Measurements from ENCODE around the gene NUP62. TPM values are rescaled to one million over a fixed set of nuclear protein-coding genes. Genes with fewer than 3 reads are reported as not detected.

Gene NUP62
- total RNA-seq, 3 donors from 2014 or later: 30.9 to 41.0 (median 36.4) TPM

DNA sequence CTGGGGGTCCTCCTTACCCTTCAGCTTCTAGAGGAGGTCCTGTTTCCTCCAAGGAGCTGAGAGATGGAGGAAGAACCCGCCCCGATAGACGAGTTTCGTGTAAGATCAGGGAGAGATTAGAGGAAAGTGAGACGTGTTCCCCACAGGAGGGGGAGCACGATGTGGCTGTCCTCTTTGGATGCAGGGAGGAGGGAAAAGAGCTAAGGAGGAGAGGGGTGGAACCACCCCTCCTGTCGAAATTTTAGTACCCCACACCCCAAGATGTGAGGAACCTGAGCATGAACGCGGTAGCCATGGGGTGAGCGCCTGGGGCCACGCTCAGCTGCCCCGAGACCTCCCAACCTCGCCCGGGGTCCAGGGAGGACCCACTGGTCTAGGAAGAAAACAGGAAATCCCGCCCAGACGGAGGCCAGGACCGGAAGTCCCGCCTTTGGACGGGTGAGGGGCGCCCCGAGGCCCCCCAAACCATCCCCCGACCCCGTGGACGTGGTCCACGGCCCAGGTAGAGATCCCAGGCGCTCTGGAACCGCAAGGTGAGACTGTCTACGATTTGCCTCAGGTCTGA lies 53.4 kb downstream of the NUP62 start:
- DNase-seq (ENCODE audit: low spot score in 2 of 2): no peak
- Histone ChIP-seq H3K4me3 (peak overlapping the region; percentile 82 to 92 (median 88)), H3K36me3 (no peaks in the 10 kb centered on the region), H3K27ac (peak overlapping the region; percentile 99 to 100), H3K27me3 (no peaks in the 10 kb centered on the region), H3K9me3 (no peaks in the 10 kb centered on the region), H3K4me1 (peaks cover 4 to 7% of the 10 kb centered on the region in 2 donors)
- TF ChIP-seq, protein P1, sequence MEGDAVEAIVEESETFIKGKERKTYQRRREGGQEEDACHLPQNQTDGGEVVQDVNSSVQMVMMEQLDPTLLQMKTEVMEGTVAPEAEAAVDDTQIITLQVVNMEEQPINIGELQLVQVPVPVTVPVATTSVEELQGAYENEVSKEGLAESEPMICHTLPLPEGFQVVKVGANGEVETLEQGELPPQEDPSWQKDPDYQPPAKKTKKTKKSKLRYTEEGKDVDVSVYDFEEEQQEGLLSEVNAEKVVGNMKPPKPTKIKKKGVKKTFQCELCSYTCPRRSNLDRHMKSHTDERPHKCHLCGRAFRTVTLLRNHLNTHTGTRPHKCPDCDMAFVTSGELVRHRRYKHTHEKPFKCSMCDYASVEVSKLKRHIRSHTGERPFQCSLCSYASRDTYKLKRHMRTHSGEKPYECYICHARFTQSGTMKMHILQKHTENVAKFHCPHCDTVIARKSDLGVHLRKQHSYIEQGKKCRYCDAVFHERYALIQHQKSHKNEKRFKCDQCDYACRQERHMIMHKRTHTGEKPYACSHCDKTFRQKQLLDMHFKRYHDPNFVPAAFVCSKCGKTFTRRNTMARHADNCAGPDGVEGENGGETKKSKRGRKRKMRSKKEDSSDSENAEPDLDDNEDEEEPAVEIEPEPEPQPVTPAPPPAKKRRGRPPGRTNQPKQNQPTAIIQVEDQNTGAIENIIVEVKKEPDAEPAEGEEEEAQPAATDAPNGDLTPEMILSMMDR (IDR thresholded peaks at IDR 0.05): no peak
- TF ChIP-seq POLR2AphosphoS5 (IDR thresholded peaks at IDR 0.05) (no peak), POLR2A (IDR thresholded peaks at IDR 0.05) (no peak)
- intact Hi-C loops (cut with DNase I; ENCODE audit: low total_unique reads): no loop called here

GRCh38 chr19:49875177-49875576 lies 54.1 kb downstream of the NUP62 start:
- intact Hi-C loops (cut with DNase I; ENCODE audit: low total_unique reads): no loop called here

GRCh38 chr19:49874503-49875157 lies 54.7 kb downstream of the NUP62 start:
- no peaks in the 10 kb centered on the region for H3K36me3 ChIP-seq
- H3K27ac ChIP-seq: peak overlapping the region in 1 of 2 donors; percentile 100
- intact Hi-C loops (cut with DNase I; ENCODE audit: low total_unique reads): no loop called here

More at GRCh38 chr19:49875177-49875576, 54.1 kb downstream of the NUP62 start:
- DNase-seq (ENCODE audit: low spot score in 2 of 2): no peak
- Histone ChIP-seq H3K9me3 (no peaks in the 10 kb centered on the region), H3K27me3 (no peaks in the 10 kb centered on the region), H3K27ac (peak overlapping the region; percentile 99 to 100), H3K4me1 (peaks cover 4 to 7% of the 10 kb centered on the region in 2 donors), H3K4me3 (peak overlapping the region; percentile 82 to 92 (median 88)), H3K36me3 (no peaks in the 10 kb centered on the region)
- TF ChIP-seq POLR2AphosphoS5 (IDR thresholded peaks at IDR 0.05): no peak
- TF ChIP-seq, protein P1 (IDR thresholded peaks at IDR 0.05): no peak
- TF ChIP-seq POLR2A (IDR thresholded peaks at IDR 0.05): no peak

DNA sequence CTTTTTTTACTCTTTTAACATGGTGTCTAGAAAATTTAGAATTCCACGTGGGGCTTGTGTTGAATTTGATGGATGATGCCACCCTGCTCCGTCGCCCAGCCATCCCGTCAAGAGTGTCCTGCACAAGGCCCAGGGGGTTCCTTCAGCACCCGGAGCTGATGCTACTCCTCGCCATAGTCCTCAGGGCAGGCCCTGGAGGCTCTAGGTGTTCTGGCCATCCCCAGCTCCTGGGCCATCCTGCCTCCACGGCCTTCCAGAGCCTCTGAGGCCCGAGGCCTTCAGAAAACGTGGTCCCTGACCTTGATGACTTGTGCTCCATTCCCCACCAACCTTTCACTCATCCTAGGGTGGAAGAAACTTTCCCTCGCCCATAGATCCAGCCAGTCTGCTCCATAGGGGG lies 55.5 kb downstream of the NUP62 start:
- DNase-seq (ENCODE audit: low spot score in 2 of 2): no peak

More at GRCh38 chr19:49874503-49875157, 54.7 kb downstream of the NUP62 start:
- TF ChIP-seq POLR2AphosphoS5 (IDR thresholded peaks at IDR 0.05) (no peak), POLR2A (IDR thresholded peaks at IDR 0.05) (no peak)
- TF ChIP-seq, protein P1 (IDR thresholded peaks at IDR 0.05): no peak
- Histone ChIP-seq H3K4me3 (no peak overlapping the region), H3K4me1 (peaks cover 4 to 7% of the 10 kb centered on the region in 2 donors), H3K27me3 (no peaks in the 10 kb centered on the region), H3K9me3 (no peaks in the 10 kb centered on the region)
- no peak for DNase-seq (ENCODE audit: low spot score in 2 of 2)

DNA sequence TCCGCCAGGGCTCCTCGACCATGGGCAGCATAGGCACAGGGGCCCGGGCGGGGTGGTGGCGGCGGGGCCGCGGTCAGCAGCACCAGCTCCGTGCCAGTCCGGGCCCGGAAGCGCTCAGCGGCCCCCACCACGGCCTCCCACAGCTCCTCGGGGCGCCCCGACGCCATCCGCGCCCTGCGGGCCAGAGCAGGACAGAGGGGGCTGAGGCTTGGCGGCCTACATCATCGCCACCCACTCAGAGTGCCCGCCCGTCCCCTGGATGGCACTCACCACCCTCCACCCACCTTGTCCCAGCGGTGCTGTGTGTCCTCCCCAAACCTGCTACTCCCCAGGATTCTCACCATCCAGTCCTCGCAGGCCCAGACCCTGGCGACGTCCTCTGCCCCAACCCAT lies 56.2 kb downstream of the NUP62 start:
- Histone ChIP-seq H3K4me1 (peaks cover 4 to 7% of the 10 kb centered on the region in 2 donors), H3K36me3 (no peaks in the 10 kb centered on the region), H3K4me3 (no peak overlapping the region), H3K27ac (no peak overlapping the region), H3K27me3 (no peaks in the 10 kb centered on the region), H3K9me3 (no peaks in the 10 kb centered on the region)
- TF ChIP-seq POLR2AphosphoS5 (IDR thresholded peaks at IDR 0.05) (no peak), POLR2A (IDR thresholded peaks at IDR 0.05) (no peak)
- TF ChIP-seq, protein P1 (IDR thresholded peaks at IDR 0.05): no peak
- intact Hi-C loops (cut with DNase I; ENCODE audit: low total_unique reads): no loop called here
- no peak for DNase-seq (ENCODE audit: low spot score in 2 of 2)

More for the DNA sequence above, 55.5 kb downstream of the NUP62 start:
- Histone ChIP-seq H3K36me3 (no peaks in the 10 kb centered on the region), H3K9me3 (no peaks in the 10 kb centered on the region), H3K27me3 (no peaks in the 10 kb centered on the region), H3K4me1 (peaks cover 4 to 7% of the 10 kb centered on the region in 2 donors), H3K27ac (no peak overlapping the region), H3K4me3 (no peak overlapping the region)
- intact Hi-C loops (cut with DNase I; ENCODE audit: low total_unique reads): no loop called here
- TF ChIP-seq POLR2AphosphoS5 (IDR thresholded peaks at IDR 0.05): no peak

Measured in breast epithelium (tissue), 4 donors.